IMR-90 (cell line): Measurements from ENCODE around the gene ANO2. TPM values are rescaled to one million over a fixed set of nuclear protein-coding genes. Genes with fewer than 3 reads are reported as not detected.

Source experiments
- ATAC-seq: fragments of 200-7000 bp; cut with Tn5 transposase; 2 replicates; pipeline ENCODE4 v1.9.1; 2020; ENCODE audit warnings: low read depth, mild to moderate bottlenecking, moderate library complexity
- BruUV-seq: library from RNA; stranded (reverse); fragments of 400-500 nt; replicated peaks from 2 replicates; lab custom pipeline; 2021; lab: Mats Ljungman, UMichigan
- CTCF ChIA-PET: fragments of 300-600 bp; formaldehyde crosslinking; extraction: SDS; loops from one replicate; lab custom pipeline; 2021; ENCODE audit warnings: antibody characterized with exemption; lab: Yijun Ruan, JAX
- POLR2A ChIA-PET: fragments of 300-600 bp; sonication (Branson Sonifier 250); formaldehyde crosslinking; loops from one replicate; lab custom pipeline; 2022; ENCODE audit warnings: antibody characterized with exemption; ENCODE audit not compliant: unreplicated experiment; lab: Charles Lee
- DNase-seq: peaks from one replicate; pipeline ENCODE4 v3.0.0; 2013
- H2AFZ ChIP-seq: replicated peaks from 2 replicates; pipeline ENCODE3; 2013; ENCODE audit warnings: low read length, mild to moderate bottlenecking; ENCODE audit not compliant: poor library complexity
- H2AK5ac ChIP-seq: 2 replicates; pipeline ENCODE4 v1.6.1; 2013; ENCODE audit warnings: low read depth, low read length, inconsistent platforms
- H2AK9ac ChIP-seq: replicated peaks from 2 replicates; pipeline ENCODE3; 2013; ENCODE audit warnings: mild to moderate bottlenecking, low read depth, low read length, moderate library complexity; ENCODE audit not compliant: poor library complexity
- H2BK120ac ChIP-seq: 2 replicates; pipeline ENCODE4 v1.6.1; 2013; ENCODE audit warnings: low read depth, low read length, inconsistent platforms
- H2BK15ac ChIP-seq: 3 replicates; pipeline ENCODE4 v1.6.1; 2013; ENCODE audit warnings: low read depth, low read length, inconsistent platforms
- H2BK20ac ChIP-seq: 2 replicates; pipeline ENCODE4 v1.6.1; 2013; ENCODE audit warnings: low read depth, mild to moderate bottlenecking, inconsistent platforms, low read length, moderate library complexity
- H2BK5ac ChIP-seq: 2 replicates; pipeline ENCODE4 v1.6.1; 2013; ENCODE audit warnings: mild to moderate bottlenecking, low read depth, low read length, inconsistent platforms; ENCODE audit not compliant: poor library complexity, severe bottlenecking
- H3K14ac ChIP-seq: replicated peaks from 2 replicates; pipeline ENCODE4 v1.6.1; 2013; ENCODE audit warnings: low read depth, low read length, inconsistent platforms
- H3K18ac ChIP-seq: 2 replicates; pipeline ENCODE4 v1.6.1; 2013; ENCODE audit warnings: low read depth, low read length, control low read depth
- H3K23ac ChIP-seq: 2 replicates; pipeline ENCODE4 v1.6.1; 2013; ENCODE audit warnings: low read depth, low read length, inconsistent platforms
- H3K27ac ChIP-seq: 2 replicates; pipeline ENCODE4 v1.5.1; 2013; ENCODE audit warnings: mild to moderate bottlenecking, control low read depth, low read length; ENCODE audit not compliant: insufficient read depth
- H3K27me3 ChIP-seq: 2 replicates; pipeline ENCODE4 v1.6.1; 2013; ENCODE audit warnings: low read length; ENCODE audit not compliant: control insufficient read depth, insufficient read depth
- H3K36me3 ChIP-seq: 2 replicates; pipeline ENCODE4 v1.6.1; 2013; ENCODE audit warnings: low read length, mixed read lengths; ENCODE audit not compliant: control insufficient read depth, insufficient read depth
- H3K4ac ChIP-seq: 2 replicates; pipeline ENCODE4 v1.6.1; 2013; ENCODE audit warnings: low read depth, low read length, inconsistent platforms
- H3K4me1 ChIP-seq: 2 replicates; pipeline ENCODE4 v1.6.1; 2013; ENCODE audit warnings: low read length, mixed read lengths; ENCODE audit not compliant: control insufficient read depth, insufficient read depth
- H3K4me2 ChIP-seq: 2 replicates; pipeline ENCODE4 v1.6.1; 2013; ENCODE audit warnings: low read depth, mild to moderate bottlenecking, control low read depth, low read length, moderate library complexity
- H3K4me3 ChIP-seq: 2 replicates; pipeline ENCODE4 v1.5.1; 2013; ENCODE audit warnings: low read depth, mild to moderate bottlenecking, control low read depth, low read length, moderate library complexity; ENCODE audit not compliant: insufficient read depth
- H3K56ac ChIP-seq: 2 replicates; pipeline ENCODE4 v1.6.1; 2013; ENCODE audit warnings: low read length, inconsistent platforms; ENCODE audit not compliant: insufficient read depth; ENCODE audit errors: extremely low read depth
- H3K79me1 ChIP-seq, 2 experiments: 2 replicates each; pipeline ENCODE4 v1.6.1; 2013; ENCODE audit warnings: low read length in 2 of 2, inconsistent platforms in 1 of 2, low read depth in 1 of 2
- H3K9ac ChIP-seq: 2 replicates; pipeline ENCODE4 v1.6.1; 2013; ENCODE audit warnings: low read depth, low read length, control low read depth
- H3K9me1 ChIP-seq: 2 replicates; pipeline ENCODE4 v1.6.1; 2013; ENCODE audit warnings: low read length, inconsistent platforms; ENCODE audit not compliant: insufficient read depth
- H3K9me3 ChIP-seq: 2 replicates; pipeline ENCODE4 v1.6.1; 2013; ENCODE audit warnings: low read length; ENCODE audit not compliant: control insufficient read depth, insufficient read depth
- H4K20me1 ChIP-seq: 2 replicates; pipeline ENCODE4 v1.6.1; 2013; ENCODE audit warnings: low read length, inconsistent platforms; ENCODE audit not compliant: insufficient read depth
- H4K5ac ChIP-seq: 2 replicates; pipeline ENCODE4 v1.6.1; 2013; ENCODE audit warnings: mild to moderate bottlenecking, low read depth, low read length, control low read depth
- H4K8ac ChIP-seq, 2 experiments: 2 replicates each; pipeline ENCODE4 v1.6.1; 2013; ENCODE audit warnings: low read depth in 2 of 2, low read length in 2 of 2, control low read depth in 1 of 2, inconsistent platforms in 1 of 2
- H4K91ac ChIP-seq: 2 replicates; pipeline ENCODE4 v1.6.1; 2013; ENCODE audit warnings: low read depth, low read length, inconsistent platforms; ENCODE audit not compliant: insufficient read depth
- BHLHE40 ChIP-seq: fragments of 150-350 bp; IDR thresholded peaks from 2 replicates; pipeline ENCODE4 v1.6.1; 2016; ENCODE audit warnings: mild to moderate bottlenecking, low read depth, low read length
- CEBPB ChIP-seq: IDR thresholded peaks from 2 replicates; pipeline ENCODE4 v1.6.1; 2012; ENCODE audit warnings: low read depth, low read length, improper control_type of control experiment
- CHD1 ChIP-seq: IDR thresholded peaks from 2 replicates; pipeline ENCODE4 v1.6.1; 2012; ENCODE audit warnings: low read depth, low read length, improper control_type of control experiment
- MAZ ChIP-seq: IDR thresholded peaks from 2 replicates; pipeline ENCODE4 v1.6.1; 2012; ENCODE audit warnings: low read depth, mild to moderate bottlenecking, low read length, improper control_type of control experiment, moderate library complexity, borderline replicate concordance
- MXI1 ChIP-seq: IDR thresholded peaks from 2 replicates; pipeline ENCODE4 v1.6.1; 2012; ENCODE audit warnings: low read depth, mild to moderate bottlenecking, low read length, moderate library complexity, borderline replicate concordance
- NFE2L2 ChIP-seq: fragments of 150-350 bp; IDR thresholded peaks from 2 replicates; pipeline ENCODE4 v1.6.1; 2016; ENCODE audit warnings: low read depth, mild to moderate bottlenecking, low read length
- POLR2A ChIP-seq: IDR thresholded peaks from 2 replicates; pipeline ENCODE4 v1.6.1; 2012; ENCODE audit warnings: mild to moderate bottlenecking, low read depth, low read length
- RCOR1 ChIP-seq: IDR thresholded peaks from 2 replicates; pipeline ENCODE4 v1.6.1; 2012; ENCODE audit warnings: mild to moderate bottlenecking, low read length, improper control_type of control experiment; ENCODE audit not compliant: insufficient replicate concordance
- RFX5 ChIP-seq: IDR thresholded peaks from 2 replicates; pipeline ENCODE4 v1.8.0; 2012; ENCODE audit warnings: low read depth, mild to moderate bottlenecking, low read length, moderate library complexity
- SMC3 ChIP-seq: fragments of 150-350 bp; IDR thresholded peaks from 2 replicates; pipeline ENCODE4 v1.6.1; 2016; ENCODE audit warnings: low read depth, mild to moderate bottlenecking, antibody characterized with exemption, low read length, moderate library complexity
- WGBS, 2 experiments: methylation state at CpG; one replicate each; pipeline versions ENCODE4 v1.1.5 to v1.1.7; 2013; ENCODE audit warnings: missing lambda C conversion rate in 2 of 2; ENCODE audit not compliant: insufficient read length in 1 of 2; ENCODE audit errors: extremely low coverage in 2 of 2; 5-methylcytosine and 5-hydroxymethylcytosine counted together
- dilution Hi-C: fragments of 300-500 bp; cut with HindIII; formaldehyde crosslinking; loops from one replicate; pipeline ENCODE4 v1.14.3; 2018; ENCODE audit warnings: low sequenced_read_pairs; ENCODE audit not compliant: unreplicated experiment
- in situ Hi-C: fragments of 300-500 bp; cut with MboI; formaldehyde crosslinking; loops from 3 replicates; pipeline ENCODE4 v1.14.3; 2019; ENCODE audit warnings: low sequenced_read_pairs, inconsistent platforms, mixed read lengths
- intact Hi-C: fragments of 100-400 bp; cut with micrococcal nuclease; formaldehyde crosslinking; loops from 2 replicates; pipeline ENCODE4 v1.10.0; 2022
- polyA plus RNA-seq, 3 experiments: library from polyadenylated mRNA; depleted of rRNA; stranded (reverse); fragments of >200 nt; gene quantifications; 2 replicates each; pipeline ENCODE4 v1.2.3, GENCODE V29; 2012; ENCODE audit warnings: low replicate concordance in 1 of 3
- total RNA-seq: library from RNA; depleted of rRNA; stranded (reverse); fragments of >200 nt; gene quantifications from 2 replicates; pipeline ENCODE4 v1.2.3, GENCODE V29; 2012
- TF ChIP-seq, protein P1 (sequence below): fragments of 150-350 bp; IDR thresholded peaks from 2 replicates; pipeline ENCODE4 v1.6.1; 2016; ENCODE audit warnings: low read depth, mild to moderate bottlenecking, low read length, moderate library complexity, borderline replicate concordance
- TF ChIP-seq, protein P2 (sequence below): fragments of 150-350 bp; IDR thresholded peaks from 2 replicates; pipeline ENCODE4 v1.6.1; 2017; ENCODE audit warnings: mild to moderate bottlenecking, antibody characterized with exemption, low read length, low read depth

The ANO2 gene
- total and polyA plus RNA-seq, 2 of the 4 experiments (the other 2 are of a cell fraction): 0.22 TPM; not detected in 1

DNA sequence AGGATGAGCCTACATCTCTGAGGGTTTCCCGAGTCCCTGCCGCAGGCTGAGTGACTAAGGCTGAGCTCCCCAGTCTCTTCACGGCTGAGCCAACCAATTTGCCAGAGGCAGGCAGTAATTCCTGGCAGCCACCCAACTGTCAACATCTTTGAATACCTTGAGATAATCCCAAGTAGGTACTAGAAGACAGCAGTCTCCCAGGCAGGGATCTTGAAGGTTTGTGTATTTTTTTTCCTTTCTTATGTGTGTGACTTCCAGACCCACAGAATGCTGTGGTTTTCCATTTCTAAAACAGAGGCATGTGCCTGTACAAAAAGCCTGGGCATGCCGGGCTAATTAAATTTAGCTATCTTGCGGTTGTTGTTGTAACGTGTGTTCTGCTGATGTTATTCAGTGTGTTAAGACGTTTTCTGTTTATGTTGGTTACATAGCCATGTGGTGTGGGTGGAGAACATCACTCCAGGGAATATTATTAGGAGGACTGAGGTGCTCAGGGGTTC lies 155.5 kb downstream of the ANO2 start:
- no peak for TF ChIP-seq MAZ
- TF ChIP-seq MXI1: no peak
- no peak for TF ChIP-seq NFE2L2
- TF ChIP-seq, protein P1, sequence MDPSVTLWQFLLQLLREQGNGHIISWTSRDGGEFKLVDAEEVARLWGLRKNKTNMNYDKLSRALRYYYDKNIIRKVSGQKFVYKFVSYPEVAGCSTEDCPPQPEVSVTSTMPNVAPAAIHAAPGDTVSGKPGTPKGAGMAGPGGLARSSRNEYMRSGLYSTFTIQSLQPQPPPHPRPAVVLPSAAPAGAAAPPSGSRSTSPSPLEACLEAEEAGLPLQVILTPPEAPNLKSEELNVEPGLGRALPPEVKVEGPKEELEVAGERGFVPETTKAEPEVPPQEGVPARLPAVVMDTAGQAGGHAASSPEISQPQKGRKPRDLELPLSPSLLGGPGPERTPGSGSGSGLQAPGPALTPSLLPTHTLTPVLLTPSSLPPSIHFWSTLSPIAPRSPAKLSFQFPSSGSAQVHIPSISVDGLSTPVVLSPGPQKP: no peak
- TF ChIP-seq RFX5: no peak
- TF ChIP-seq BHLHE40: no peak
- TF ChIP-seq RCOR1: no peak
- TF ChIP-seq, protein P2, sequence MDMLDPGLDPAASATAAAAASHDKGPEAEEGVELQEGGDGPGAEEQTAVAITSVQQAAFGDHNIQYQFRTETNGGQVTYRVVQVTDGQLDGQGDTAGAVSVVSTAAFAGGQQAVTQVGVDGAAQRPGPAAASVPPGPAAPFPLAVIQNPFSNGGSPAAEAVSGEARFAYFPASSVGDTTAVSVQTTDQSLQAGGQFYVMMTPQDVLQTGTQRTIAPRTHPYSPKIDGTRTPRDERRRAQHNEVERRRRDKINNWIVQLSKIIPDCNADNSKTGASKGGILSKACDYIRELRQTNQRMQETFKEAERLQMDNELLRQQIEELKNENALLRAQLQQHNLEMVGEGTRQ: no peak
- TF ChIP-seq SMC3: no peak
- TF ChIP-seq CHD1: no peak
- no peak for TF ChIP-seq POLR2A
- no peak for TF ChIP-seq CEBPB
- ChIA-PET CTCF (interaction anchor here (1.6 kb wide), 1 partner anchor 44 kb away, joined by 4 read pairs; no protein-coding TSS in a partner anchor), POLR2A (no interaction called here)
- dilution Hi-C loops (no loop called here), intact Hi-C loops (no loop called here), in situ Hi-C loops (no loop called here)
- no peaks in the 10 kb centered on the region for H3K9me3 ChIP-seq
- no peak overlapping the region for H2BK20ac ChIP-seq
- no peak overlapping the region for H2BK5ac ChIP-seq
- H2AK5ac ChIP-seq: no peak overlapping the region
- no peak overlapping the region for H3K23ac ChIP-seq
- no peak overlapping the region for H2AFZ ChIP-seq
- no peaks in the 10 kb centered on the region for H3K79me1 ChIP-seq
- no TSS peak for BruUV-seq
- no peak overlapping the region for H2BK15ac ChIP-seq
- no peak overlapping the region for H3K56ac ChIP-seq
- H3K4me3 ChIP-seq: no peak overlapping the region
- no peak overlapping the region for H4K5ac ChIP-seq
- no peak overlapping the region for H4K8ac ChIP-seq
- no peak overlapping the region for H2AK9ac ChIP-seq
- WGBS, 2 experiments: 80% methylated on average over 1 of the region's 7 CpGs; no CpG with 5 or more reads in 1 of the 2 experiments
- no peaks in the 10 kb centered on the region for H4K20me1 ChIP-seq
- H3K4me1 ChIP-seq: no peaks in the 10 kb centered on the region
- H3K27ac ChIP-seq: no peak overlapping the region
- no peak overlapping the region for H3K14ac ChIP-seq
- no peak overlapping the region for H3K18ac ChIP-seq
- ATAC-seq (no peak), DNase-seq (no peak)
- H3K4me2 ChIP-seq: no peak overlapping the region
- H4K91ac ChIP-seq: no peak overlapping the region
- H3K4ac ChIP-seq: no peak overlapping the region
- no peaks in the 10 kb centered on the region; the same call in 1 of the 2 replicates for H3K9me1 ChIP-seq
- no peak overlapping the region for H2BK120ac ChIP-seq
- no peaks in the 10 kb centered on the region for H3K36me3 ChIP-seq
- peaks cover 30% of the 10 kb centered on the region for H3K27me3 ChIP-seq
- no peak overlapping the region for H3K9ac ChIP-seq
